HepG2 (cell line): ENCODE results near the gene MEIS1. TPM values are rescaled to one million over a fixed set of nuclear protein-coding genes. Genes with fewer than 3 reads are reported as not detected.

Source experiments
- ATAC-seq: fragments of 200-7000 bp; cut with Tn5 transposase; 3 replicates; pipeline ENCODE4 v1.9.1; 2020; ENCODE audit warnings: mild to moderate bottlenecking, moderate library complexity
- BruUV-seq: library from RNA; stranded (reverse); fragments of 400-500 nt; replicated peaks from 2 replicates; lab custom pipeline; 2021; lab: Mats Ljungman, UMichigan
- CTCF ChIA-PET: fragments of 300-600 bp; formaldehyde crosslinking; extraction: SDS; loops from one replicate; lab custom pipeline; 2021; ENCODE audit warnings: low total read pairs, inconsistent platforms, low intra/inter-chr PET ratio; lab: Yijun Ruan, JAX
- POLR2A ChIA-PET: fragments of 350-600 bp; sonication (Branson Sonifier 250); formaldehyde crosslinking; loops from one replicate; lab custom pipeline; 2020; ENCODE audit warnings: antibody characterized with exemption, inconsistent platforms; lab: Yijun Ruan, JAX
- DNase-seq: peaks from one replicate; pipeline ENCODE4 v3.0.0-alpha.2; 2015; ENCODE audit warnings: low spot score
- FAIRE-seq: peaks from 3 replicates; lab custom pipeline; 2011; peaks lifted over from hg19 to GRCh38; lab: Jason Lieb, UNC
- H2AFZ ChIP-seq: one replicate; pipeline ENCODE4 v1.6.1; 2011; ENCODE audit warnings: low read length, inconsistent platforms
- H3K27ac ChIP-seq: fragments of 300-600 bp; 3 replicates; pipeline ENCODE4 v1.8.0; 2011; ENCODE audit warnings: mixed run types, mild to moderate bottlenecking, mixed read lengths, low read length, inconsistent platforms; ENCODE audit not compliant: insufficient read depth; ENCODE audit errors: extremely low read length
- H3K27me3 ChIP-seq, 2 experiments: fragments of 200-600 bp in 1 of 2; 2 replicates in 1 of 2; 3 replicates in 1 of 2; pipeline versions ENCODE4 v1.6.0 to v1.8.0; 2011; ENCODE audit warnings: low read length in 2 of 2, mild to moderate bottlenecking in 2 of 2, moderate library complexity in 2 of 2, inconsistent platforms in 1 of 2; ENCODE audit not compliant: insufficient read depth in 2 of 2, control insufficient read depth in 1 of 2
- H3K36me3 ChIP-seq, 2 experiments: fragments of 200-600 bp in 1 of 2; replicated peaks in 1 of 2; 2 replicates in 1 of 2; 3 replicates in 1 of 2; pipeline versions ENCODE4 v1.5.1 to v1.8.0; 2011; ENCODE audit warnings: low read length in 2 of 2, inconsistent platforms in 1 of 2; ENCODE audit not compliant: insufficient read depth in 2 of 2, control insufficient read depth in 1 of 2
- H3K4me1 ChIP-seq: 2 replicates; pipeline ENCODE4 v1.5.1; 2012; ENCODE audit warnings: low read length, inconsistent platforms; ENCODE audit not compliant: insufficient read depth
- H3K4me2 ChIP-seq: 2 replicates; pipeline ENCODE4 v1.6.0; 2011; ENCODE audit warnings: low read depth, low read length, inconsistent platforms
- H3K4me3 ChIP-seq, 3 experiments: fragments of 200-600 bp in 1 of 3; sonication (generic), shearing (Covaris generic) in 1 of 3; replicated peaks in 1 of 3; 2 replicates each; pipeline ENCODE4 v1.5.1; 2011 to 2016; ENCODE audit warnings: low read length in 3 of 3, inconsistent platforms in 2 of 3, low read depth in 2 of 3, mild to moderate bottlenecking in 2 of 3, control low read depth in 1 of 3, mixed read lengths in 1 of 3; ENCODE audit not compliant: insufficient read depth in 1 of 3
- H3K79me2 ChIP-seq: one replicate; pipeline ENCODE4 v1.6.1; 2011; ENCODE audit warnings: low read length, inconsistent platforms; ENCODE audit not compliant: insufficient read depth
- H3K9ac ChIP-seq: 2 replicates; pipeline ENCODE4 v1.6.0; 2011; ENCODE audit warnings: mild to moderate bottlenecking, low read depth, low read length, inconsistent platforms; ENCODE audit not compliant: insufficient read depth
- H3K9me3 ChIP-seq: 2 replicates; pipeline ENCODE4 v1.5.1; 2012; ENCODE audit warnings: mild to moderate bottlenecking, low read length
- H4K20me1 ChIP-seq: 2 replicates; pipeline ENCODE4 v1.6.0; 2011; ENCODE audit warnings: inconsistent platforms, mild to moderate bottlenecking, low read length, moderate library complexity; ENCODE audit not compliant: insufficient read depth
- ARHGAP35 ChIP-seq: sonication (generic); formaldehyde crosslinking; IDR thresholded peaks from 2 replicates; pipeline ENCODE4 v1.9.0; 2022; ENCODE audit warnings: mild to moderate bottlenecking, inconsistent platforms, moderate library complexity, missing genetic modification reagents, borderline replicate concordance
- SP1 ChIP-seq, 2 experiments: fragments of 450-650 bp in 1 of 2; sonication (generic) in 1 of 2; formaldehyde crosslinking in 1 of 2; IDR thresholded peaks; 2 replicates each; pipeline versions ENCODE4 v1.4.0 to v1.6.1; 2016 to 2020; ENCODE audit warnings: missing genetic modification reagents in 1 of 2
- TRIM22 ChIP-seq: fragments of 450-650 bp; IDR thresholded peaks from 2 replicates; pipeline ENCODE4 v1.6.1; 2017
- YEATS2 ChIP-seq: sonication (generic); formaldehyde crosslinking; IDR thresholded peaks from 2 replicates; pipeline ENCODE4 v1.4.0; 2020; ENCODE audit warnings: missing genetic modification reagents, borderline replicate concordance
- ZC3H13 ChIP-seq: sonication (generic); formaldehyde crosslinking; IDR thresholded peaks from 2 replicates; pipeline ENCODE4 v1.8.1; 2023; ENCODE audit warnings: mild to moderate bottlenecking, missing genetic modification reagents, moderate library complexity
- ZNF468 ChIP-seq: sonication (generic); formaldehyde crosslinking; IDR thresholded peaks from 2 replicates; pipeline ENCODE4 v1.8.0; 2022; ENCODE audit warnings: mild to moderate bottlenecking, moderate library complexity, missing genetic modification reagents
- ZNF609 ChIP-seq: sonication (generic); formaldehyde crosslinking; IDR thresholded peaks from 2 replicates; pipeline ENCODE4 v1.4.0; 2020; ENCODE audit warnings: mild to moderate bottlenecking, missing genetic modification reagents, borderline replicate concordance
- ZNF619 ChIP-seq: sonication (generic); formaldehyde crosslinking; IDR thresholded peaks from 2 replicates; pipeline ENCODE4 v1.4.0; 2020; ENCODE audit warnings: mild to moderate bottlenecking, missing genetic modification reagents
- ZNF670 ChIP-seq: sonication (generic); formaldehyde crosslinking; IDR thresholded peaks from 2 replicates; pipeline ENCODE4 v1.8.0; 2022; ENCODE audit warnings: mild to moderate bottlenecking, missing genetic modification reagents, borderline replicate concordance
- ZSCAN5A ChIP-seq: sonication (generic); formaldehyde crosslinking; IDR thresholded peaks from 2 replicates; pipeline ENCODE4 v1.8.0; 2022; ENCODE audit warnings: mild to moderate bottlenecking, missing genetic modification reagents, borderline replicate concordance
- WGBS: methylation state at CpG from one replicate; pipeline ENCODE4 v1.1.6; 2017; ENCODE audit warnings: low lambda C conversion rate; 5-methylcytosine and 5-hydroxymethylcytosine counted together
- in situ Hi-C: cut with HindIII; loops from 2 replicates; pipeline ENCODE4 v1.10.0; 2017; ENCODE audit warnings: low pct_unique_long_range_greater_than_20kb; ENCODE audit not compliant: extremely low pct_ligation_motif_present
- intact Hi-C: fragments of 100-400 bp; cut with micrococcal nuclease; formaldehyde crosslinking; loops from one replicate; pipeline ENCODE4 v1.10.0; 2022; ENCODE audit not compliant: unreplicated experiment
- polyA plus RNA-seq, 8 experiments: library from polyadenylated mRNA; depleted of rRNA in 3 of 8; stranded (reverse) in 7 of 8; unstranded in 1 of 8; fragments of >200 nt; fragmentation: Illumina TruSeq in 4 of 8; extraction: Trizol in 4 of 8; gene quantifications; 2 replicates each; pipeline versions ENCODE4 v1.2.1 to v1.2.3, GENCODE V29; 2011 to 2016; ENCODE audit warnings: low read depth in 4 of 8, missing spikeins in 1 of 8, mixed read lengths in 1 of 8; ENCODE audit not compliant: insufficient read depth in 1 of 8
- total RNA-seq, 5 experiments: library from RNA; depleted of rRNA; stranded (reverse); fragments of >200 nt; fragmentation: Illumina TruSeq; extraction: Trizol; gene quantifications; 2 replicates each; pipeline ENCODE4 v1.2.3, GENCODE V29; 2016; ENCODE audit warnings: low read depth in 1 of 5

Gene MEIS1
- total and polyA plus RNA-seq, 2 of the 13 experiments (the other 11 are each of a cell fraction or from before 2014, with no cell fraction given), result 3.8 to 6.0 TPM

- H2AFZ ChIP-seq, result no peak overlapping the region
- TF ChIP-seq TRIM22 (no peak), ZNF619 (CRISPR knock-in tag) (no peak), ARHGAP35 (CRISPR knock-in tag) (no peak), SP1 (IDR thresholded peaks at IDR 0.05) (no peak), SP1 (CRISPR knock-in tag; IDR thresholded peaks at IDR 0.05) (no peak), ZNF670 (CRISPR knock-in tag) (no peak), ZC3H13 (no peak)
- TF ChIP-seq, all 625 proteins: peak for 0
- Histone ChIP-seq H3K9ac (no peak overlapping the region), H3K79me2 (no peaks in the 10 kb centered on the region), H3K4me3 (no peak overlapping the region), H3K36me3 (no peaks in the 10 kb centered on the region), H3K9me3 (no peaks in the 10 kb centered on the region), H3K4me2 (no peak overlapping the region), H3K27me3 (peaks cover 7 to 16% of the 10 kb centered on the region in 2 experiments), H3K27ac (no peak overlapping the region), H4K20me1 (peaks cover 1% of the 10 kb centered on the region; the same call in 1 of the 2 replicates), H3K4me1 (peaks cover 20% of the 10 kb centered on the region)
- POLR2A ChIA-PET, result no interaction called here
- intact Hi-C loops, result no loop called here
- CTCF ChIA-PET, result no interaction called here
- no peak for ATAC-seq
- in situ Hi-C loops, result loop anchor here (10.0 kb wide), 1 partner anchor 557 kb away; no protein-coding TSS in a partner anchor
- 84% methylated on average over 6 of the region's 6 CpGs for WGBS
- FAIRE-seq, result no peak
- DNase-seq, result no peak
- no TSS peak for BruUV-seq
These were observed 137.0 kb downstream of the MEIS1 start for GRCh38 chr2:66571918-66572317.

GRCh38 chr2:66572391-66572790 lies 137.5 kb downstream of the MEIS1 start:
- TF ChIP-seq YEATS2 (CRISPR knock-in tag), result no peak
- TF ChIP-seq ZSCAN5A (CRISPR knock-in tag), result no peak
- TF ChIP-seq ZNF609 (CRISPR knock-in tag), result no peak
- no peak for TF ChIP-seq ZNF468 (CRISPR knock-in tag)
- H3K9ac ChIP-seq, result no peak overlapping the region
- no peak overlapping the region for H3K27ac ChIP-seq
- H3K79me2 ChIP-seq, result no peaks in the 10 kb centered on the region
- H3K9me3 ChIP-seq, result no peaks in the 10 kb centered on the region
- 86% methylated on average over 3 of the region's 3 CpGs for whole genome bisulfite sequencing
- no peak overlapping the region for H3K4me2 ChIP-seq
- no peak overlapping the region for H2AFZ ChIP-seq
- no peaks in the 10 kb centered on the region for H3K36me3 ChIP-seq
- no peak overlapping the region for H3K4me3 ChIP-seq
- ATAC-seq, result no peak
- DNase-seq, result no peak
- peaks cover 9 to 21% of the 10 kb centered on the region in 2 experiments for H3K27me3 ChIP-seq
- in situ Hi-C loops (loop anchor here (10.0 kb wide), 1 partner anchor 558 kb away; no protein-coding TSS in a partner anchor), intact Hi-C loops (no loop called here)
- FAIRE-seq, result no peak
- peaks cover 4% of the 10 kb centered on the region; the same call in 1 of the 2 replicates for H4K20me1 ChIP-seq
- ChIA-PET CTCF (no interaction called here), POLR2A (no interaction called here)
- H3K4me1 ChIP-seq, result peaks cover 25% of the 10 kb centered on the region
- BruUV-seq, result no TSS peak
